ENCODE data around the gene POU2F1. TPM values are rescaled to one million over a fixed set of nuclear protein-coding genes. Genes with fewer than 3 reads are reported as not detected.
A peak's percentile ranks its signal among the peaks of the same experiment; 100 is the strongest.

Gene POU2F1
- total and polyA plus RNA-seq, 11 donors, result 2.4 to 13.4 (median 8.8) TPM

- peaks cover 0 to 72% (median 40%) of the 10 kb centered on the region in 12 donors for H3K4me1 ChIP-seq
- H3K4me3 ChIP-seq, result no peak overlapping the region
- TF ChIP-seq POLR2A (IDR thresholded peaks at IDR 0.05), result no peak
- TF ChIP-seq, protein P1, sequence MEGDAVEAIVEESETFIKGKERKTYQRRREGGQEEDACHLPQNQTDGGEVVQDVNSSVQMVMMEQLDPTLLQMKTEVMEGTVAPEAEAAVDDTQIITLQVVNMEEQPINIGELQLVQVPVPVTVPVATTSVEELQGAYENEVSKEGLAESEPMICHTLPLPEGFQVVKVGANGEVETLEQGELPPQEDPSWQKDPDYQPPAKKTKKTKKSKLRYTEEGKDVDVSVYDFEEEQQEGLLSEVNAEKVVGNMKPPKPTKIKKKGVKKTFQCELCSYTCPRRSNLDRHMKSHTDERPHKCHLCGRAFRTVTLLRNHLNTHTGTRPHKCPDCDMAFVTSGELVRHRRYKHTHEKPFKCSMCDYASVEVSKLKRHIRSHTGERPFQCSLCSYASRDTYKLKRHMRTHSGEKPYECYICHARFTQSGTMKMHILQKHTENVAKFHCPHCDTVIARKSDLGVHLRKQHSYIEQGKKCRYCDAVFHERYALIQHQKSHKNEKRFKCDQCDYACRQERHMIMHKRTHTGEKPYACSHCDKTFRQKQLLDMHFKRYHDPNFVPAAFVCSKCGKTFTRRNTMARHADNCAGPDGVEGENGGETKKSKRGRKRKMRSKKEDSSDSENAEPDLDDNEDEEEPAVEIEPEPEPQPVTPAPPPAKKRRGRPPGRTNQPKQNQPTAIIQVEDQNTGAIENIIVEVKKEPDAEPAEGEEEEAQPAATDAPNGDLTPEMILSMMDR (IDR thresholded peaks at IDR 0.05), result no peak
- WGBS, 4 donors, result 94 to 98% (median 98%) methylated on average over 8 of the region's 8 CpGs
- intact Hi-C loops (cut with DNase I), result loop anchor here in 5 of 10 donors (10.0 kb wide), 5 partner anchors 121 to 271 kb away; no protein-coding TSS in a partner anchor
- ATAC-seq, result no peak
- H3K27me3 ChIP-seq, result no peaks in the 10 kb centered on the region
- no peak for DNase-seq
- H3K36me3 ChIP-seq, result no peaks in the 10 kb centered on the region
- H3K27ac ChIP-seq, result peak overlapping the region in 1 of 12 donors; percentile 42
- H3K9me3 ChIP-seq, result no peaks in the 10 kb centered on the region
Measured at GRCh38 chr1:167263344-167263743, 42.7 kb downstream of the POU2F1 start.

DNA sequence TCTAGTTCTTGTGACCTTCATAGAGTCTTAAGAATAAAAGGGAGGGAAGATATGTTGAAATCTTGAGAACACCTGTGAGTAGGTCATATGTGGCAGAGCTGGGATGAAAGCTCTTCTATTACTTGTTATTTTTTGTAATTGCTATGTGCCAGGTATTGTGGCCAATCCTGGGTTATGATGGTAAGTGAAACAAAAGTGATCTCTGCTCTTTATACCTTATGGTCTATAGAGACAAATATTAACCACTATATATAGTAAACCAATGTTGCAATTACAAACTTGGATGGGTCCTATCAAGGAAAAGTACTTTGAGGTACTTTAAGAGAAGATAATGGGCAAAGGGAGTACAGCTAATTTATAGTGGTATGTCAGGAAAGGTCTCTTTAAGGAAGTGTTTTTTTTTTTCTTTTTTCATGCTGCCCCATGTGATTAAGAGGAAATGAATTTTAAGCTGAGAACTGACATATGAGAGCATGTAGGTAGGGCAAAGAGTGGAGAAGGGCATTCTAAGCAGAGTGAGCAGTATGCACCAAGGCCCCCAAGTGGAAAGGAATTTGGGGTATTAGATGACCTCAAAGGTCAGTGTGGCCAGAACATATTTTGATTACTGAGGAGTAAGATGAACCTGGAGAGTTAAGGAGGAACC is 43.3 kb downstream of the POU2F1 start:
- peaks cover 0 to 66% (median 41%) of the 10 kb centered on the region in 12 donors for H3K4me1 ChIP-seq
- intact Hi-C loops (cut with DNase I), result loop anchor here in 5 of 10 donors (10.0 kb wide), 5 partner anchors 121 to 271 kb away; no protein-coding TSS in a partner anchor

GRCh38 chr1:167266965-167267364 is 46.3 kb downstream of the POU2F1 start:
- H3K9me3 ChIP-seq, result no peaks in the 10 kb centered on the region
- DNase-seq (no peak), ATAC-seq (no peak)
- TF ChIP-seq, protein P1 (IDR thresholded peaks at IDR 0.05), result no peak
- TF ChIP-seq POLR2A (IDR thresholded peaks at IDR 0.05), result no peak
- H3K27ac ChIP-seq, result no peak overlapping the region
- peaks cover 0 to 63% (median 35%) of the 10 kb centered on the region in 12 donors for H3K4me1 ChIP-seq
- no peak overlapping the region for H3K4me3 ChIP-seq
- no peaks in the 10 kb centered on the region for H3K36me3 ChIP-seq
- intact Hi-C loops (cut with DNase I), result loop anchor here in 8 of 10 donors (1.0 to 10.0 kb wide), 11 partner anchors 118 to 270 kb away; no protein-coding TSS in a partner anchor
- no peaks in the 10 kb centered on the region for H3K27me3 ChIP-seq

More for the DNA sequence above, 43.3 kb downstream of the POU2F1 start:
- H3K4me3 ChIP-seq, result no peak overlapping the region
- H3K36me3 ChIP-seq, result no peaks in the 10 kb centered on the region
- H3K27me3 ChIP-seq, result no peaks in the 10 kb centered on the region
- TF ChIP-seq POLR2A (IDR thresholded peaks at IDR 0.05), result no peak
- TF ChIP-seq, protein P1 (IDR thresholded peaks at IDR 0.05), result no peak
- H3K9me3 ChIP-seq, result no peaks in the 10 kb centered on the region
- peak in 2 of 4 donors; percentile 11 to 34 for ATAC-seq
- peak overlapping the region in 1 of 12 donors; percentile 42 for H3K27ac ChIP-seq
- DNase-seq, result no peak

GRCh38 chr1:167268347-167268787 is 47.7 kb downstream of the POU2F1 start:
- Histone ChIP-seq H3K9me3 (no peaks in the 10 kb centered on the region), H3K4me1 (peaks cover 0 to 59% (median 30%) of the 10 kb centered on the region in 12 donors), H3K36me3 (no peaks in the 10 kb centered on the region), H3K4me3 (no peak overlapping the region), H3K27me3 (no peaks in the 10 kb centered on the region), H3K27ac (no peak overlapping the region)
- ATAC-seq (no peak), DNase-seq (no peak)
- TF ChIP-seq POLR2A (IDR thresholded peaks at IDR 0.05), result no peak
- TF ChIP-seq, protein P1 (IDR thresholded peaks at IDR 0.05), result no peak
- 75 to 85% (median 78%) methylated on average over 2 of the region's 2 CpGs for WGBS, 4 donors
- intact Hi-C loops (cut with DNase I), result loop anchor here (2.0 to 10.0 kb wide), 11 partner anchors 116 to 269 kb away; no protein-coding TSS in a partner anchor
